IPS-18a (cell line): ENCODE data around the gene VMP1.
A peak's percentile ranks its signal among the peaks of the same experiment; 100 is the strongest.
"Not testable (repeated sequence)": the region's sequence is repeated elsewhere in the genome, so short reads cannot be mapped to it uniquely, and the experiment has no call there.

Experiments
- H3K27ac ChIP-seq: one replicate; pipeline ENCODE4 v1.5.1; 2013; ENCODE audit warnings: low read length
- H3K27me3 ChIP-seq: one replicate; pipeline ENCODE4 v1.6.1; 2013; ENCODE audit warnings: mild to moderate bottlenecking, low read length; ENCODE audit not compliant: control insufficient read depth, insufficient read depth
- H3K36me3 ChIP-seq: one replicate; pipeline ENCODE4 v1.6.1; 2013; ENCODE audit warnings: low read depth, low read length; ENCODE audit not compliant: control insufficient read depth
- H3K4me1 ChIP-seq: one replicate; pipeline ENCODE4 v1.6.1; 2013; ENCODE audit warnings: low read depth, low read length; ENCODE audit not compliant: control insufficient read depth
- H3K4me3 ChIP-seq: one replicate; pipeline ENCODE4 v1.5.1; 2013; ENCODE audit warnings: low read length
- H3K9ac ChIP-seq: one replicate; pipeline ENCODE4 v1.6.1; 2013; ENCODE audit warnings: mild to moderate bottlenecking, low read length, moderate library complexity
- H3K9me3 ChIP-seq: one replicate; pipeline ENCODE4 v1.6.1; 2013; ENCODE audit warnings: low read depth, low read length; ENCODE audit not compliant: control insufficient read depth

Gene VMP1

GRCh38 chr17:59838052-59838916, 130.8 kb downstream of the VMP1 start:
- Histone ChIP-seq H3K36me3 (peaks cover 11% of the 10 kb centered on the region), H3K9me3 (no peaks in the 10 kb centered on the region), H3K27ac (peak overlapping the region; percentile 99), H3K4me3 (peak overlapping the region; percentile 98), H3K9ac (peak overlapping the region; percentile 97), H3K4me1 (peaks cover 17% of the 10 kb centered on the region), H3K27me3 (no peaks in the 10 kb centered on the region)

- Histone ChIP-seq H3K27ac (peak overlapping the region; percentile 70), H3K9me3 (no peaks in the 10 kb centered on the region), H3K27me3 (no peaks in the 10 kb centered on the region), H3K9ac (peak overlapping the region; percentile 97), H3K36me3 (peaks cover 11% of the 10 kb centered on the region), H3K4me3 (peak overlapping the region; percentile 98), H3K4me1 (peaks cover 17% of the 10 kb centered on the region)
Measured at GRCh38 chr17:59839651-59840328, 132.3 kb downstream of the VMP1 start.

- H3K9me3 ChIP-seq: no peaks in the 10 kb centered on the region
- H3K27ac ChIP-seq: peak overlapping the region; percentile 70
- H3K9ac ChIP-seq: peak overlapping the region; percentile 97
- H3K4me3 ChIP-seq: peak overlapping the region; percentile 98
- H3K4me1 ChIP-seq: peaks cover 21% of the 10 kb centered on the region
- H3K36me3 ChIP-seq: peaks cover 11% of the 10 kb centered on the region
- no peaks in the 10 kb centered on the region for H3K27me3 ChIP-seq
Measured at GRCh38 chr17:59840329-59841090, 133.1 kb downstream of the VMP1 start.

- H3K9me3 ChIP-seq, H3K27me3 ChIP-seq: not testable (repeated sequence)
- Histone ChIP-seq H3K4me3 (peak overlapping the region; percentile 98), H3K36me3 (peaks cover 11% of the 10 kb centered on the region), H3K9ac (peak overlapping the region; percentile 97), H3K27ac (peak overlapping the region; percentile 70), H3K4me1 (peaks cover 27% of the 10 kb centered on the region)
Measured at GRCh38 chr17:59841091-59841881, 133.8 kb downstream of the VMP1 start.

GRCh38 chr17:59841882-59842263, 134.4 kb downstream of the VMP1 start:
- H3K27ac ChIP-seq, H3K27me3 ChIP-seq, H3K4me3 ChIP-seq, H3K9ac ChIP-seq, H3K9me3 ChIP-seq: not testable (repeated sequence)
- H3K36me3 ChIP-seq: peaks cover 11% of the 10 kb centered on the region
- H3K4me1 ChIP-seq: peaks cover 30% of the 10 kb centered on the region

GRCh38 chr17:59842901-59843652, 135.6 kb downstream of the VMP1 start:
- Histone ChIP-seq H3K4me3 (no peak overlapping the region), H3K9me3 (no peaks in the 10 kb centered on the region), H3K27me3 (no peaks in the 10 kb centered on the region), H3K4me1 (peaks cover 24% of the 10 kb centered on the region), H3K9ac (no peak overlapping the region), H3K36me3 (peaks cover 11% of the 10 kb centered on the region), H3K27ac (no peak overlapping the region)

GRCh38 chr17:59844884-59845594, 137.6 kb downstream of the VMP1 start:
- no peaks in the 10 kb centered on the region for H3K9me3 ChIP-seq
- peak overlapping the region; percentile 3 for H3K27ac ChIP-seq
- H3K36me3 ChIP-seq: peaks cover 3% of the 10 kb centered on the region
- H3K9ac ChIP-seq: no peak overlapping the region
- no peak overlapping the region for H3K4me3 ChIP-seq
- H3K27me3 ChIP-seq: no peaks in the 10 kb centered on the region
- H3K4me1 ChIP-seq: peaks cover 24% of the 10 kb centered on the region

- H3K36me3 ChIP-seq: no peaks in the 10 kb centered on the region
- H3K9ac ChIP-seq: no peak overlapping the region
- H3K27me3 ChIP-seq: no peaks in the 10 kb centered on the region
- no peaks in the 10 kb centered on the region for H3K9me3 ChIP-seq
- no peak overlapping the region for H3K4me3 ChIP-seq
- peaks cover 23% of the 10 kb centered on the region for H3K4me1 ChIP-seq
- peak overlapping the region; percentile 3 for H3K27ac ChIP-seq
Measured at GRCh38 chr17:59845595-59846393, 138.3 kb downstream of the VMP1 start.

- Histone ChIP-seq H3K9ac (no peak overlapping the region), H3K27me3 (no peaks in the 10 kb centered on the region), H3K27ac (no peak overlapping the region), H3K9me3 (no peaks in the 10 kb centered on the region), H3K4me3 (no peak overlapping the region), H3K36me3 (no peaks in the 10 kb centered on the region), H3K4me1 (peaks cover 16% of the 10 kb centered on the region)
Measured at GRCh38 chr17:59846394-59847165, 139.1 kb downstream of the VMP1 start.
